DOHH2 (cell line): ENCODE results near the gene SLC22A12.

ENCODE experiments used
- H3F3A ChIP-seq: fragments of 200-600 bp; sonication (generic), shearing (Covaris generic); 2 replicates; pipeline ENCODE4 v1.6.0; 2016; ENCODE audit warnings: antibody characterized with exemption, mild to moderate bottlenecking; ENCODE audit not compliant: control insufficient read depth, insufficient read depth
- H3K27ac ChIP-seq: fragments of 200-600 bp; sonication (generic); 2 replicates; pipeline ENCODE4 v1.5.1; 2014; ENCODE audit warnings: low read depth, mild to moderate bottlenecking, low read length, moderate library complexity
- H3K27me3 ChIP-seq: fragments of 200-600 bp; sonication (generic); 2 replicates; pipeline ENCODE4 v1.6.1; 2014; ENCODE audit warnings: mild to moderate bottlenecking, low read length, mixed read lengths; ENCODE audit not compliant: control insufficient read depth
- H3K36me3 ChIP-seq: fragments of 200-600 bp; sonication (generic); 2 replicates; pipeline ENCODE4 v1.6.1; 2014; ENCODE audit warnings: mild to moderate bottlenecking, low read length, moderate library complexity, mixed read lengths; ENCODE audit not compliant: control insufficient read depth
- H3K4me1 ChIP-seq: fragments of 200-600 bp; sonication (generic); 2 replicates; pipeline ENCODE4 v1.6.1; 2014; ENCODE audit warnings: mild to moderate bottlenecking, low read length, mixed read lengths; ENCODE audit not compliant: control insufficient read depth
- H3K4me2 ChIP-seq: fragments of 200-600 bp; sonication (generic); 2 replicates; pipeline ENCODE4 v1.6.0; 2014; ENCODE audit warnings: mild to moderate bottlenecking, low read length, moderate library complexity
- H3K4me3 ChIP-seq: fragments of 200-600 bp; sonication (generic); 2 replicates; pipeline ENCODE4 v1.5.1; 2014; ENCODE audit warnings: mild to moderate bottlenecking, low read length, mixed read lengths
- H3K79me2 ChIP-seq: fragments of 200-600 bp; sonication (generic); 2 replicates; pipeline ENCODE4 v1.6.1; 2014; ENCODE audit warnings: mild to moderate bottlenecking, low read length, mixed read lengths; ENCODE audit not compliant: control insufficient read depth
- H3K9me2 ChIP-seq: fragments of 200-600 bp; sonication (generic); replicated peaks from 2 replicates; pipeline ENCODE4 v1.6.1; 2014; ENCODE audit warnings: mild to moderate bottlenecking, low read length, mixed read lengths; ENCODE audit not compliant: control insufficient read depth
- H3K9me3 ChIP-seq: fragments of 200-600 bp; sonication (generic); 2 replicates; pipeline ENCODE4 v1.6.1; 2014; ENCODE audit warnings: antibody characterized with exemption, low read length, mixed read lengths; ENCODE audit not compliant: control insufficient read depth, insufficient read depth
- H4K20me1 ChIP-seq: fragments of 200-600 bp; sonication (generic); 2 replicates; pipeline ENCODE4 v1.6.0; 2014; ENCODE audit warnings: low read depth, mild to moderate bottlenecking, antibody characterized with exemption, low read length, moderate library complexity; ENCODE audit not compliant: control insufficient read depth, insufficient read depth
- CTCF ChIP-seq: fragments of 200-600 bp; sonication (generic); IDR thresholded peaks from one replicate; pipeline ENCODE4 v1.5.1; 2014; ENCODE audit warnings: antibody characterized with exemption, mild to moderate bottlenecking, low read depth, low read length; ENCODE audit not compliant: poor library complexity, severe bottlenecking
- EZH2phosphoT487 ChIP-seq: fragments of 200-600 bp; sonication (generic); IDR thresholded peaks from 2 replicates; pipeline ENCODE4 v1.6.1; 2017; ENCODE audit warnings: borderline replicate concordance, mild to moderate bottlenecking, antibody characterized with exemption, low read length, moderate library complexity, mixed read lengths

The SLC22A12 gene

GRCh38 chr11:64568041-64568571, 22.9 kb upstream of the SLC22A12 start:
- Histone ChIP-seq H3K4me2 (no peak overlapping the region), H3K27me3 (no peaks in the 10 kb centered on the region), H3K27ac (no peak overlapping the region), H3K4me1 (no peaks in the 10 kb centered on the region), H3K79me2 (no peaks in the 10 kb centered on the region), H4K20me1 (no peaks in the 10 kb centered on the region), H3F3A (no peaks in the 10 kb centered on the region), H3K36me3 (no peaks in the 10 kb centered on the region), H3K9me2 (no peaks in the 10 kb centered on the region), H3K4me3 (no peak overlapping the region), H3K9me3 (no peaks in the 10 kb centered on the region)
- no peak for TF ChIP-seq CTCF
- no peak for TF ChIP-seq EZH2phosphoT487

GRCh38 chr11:64568584-64569140, 22.4 kb upstream of the SLC22A12 start:
- Histone ChIP-seq H3F3A (no peaks in the 10 kb centered on the region), H3K9me2 (no peaks in the 10 kb centered on the region), H3K4me3 (no peak overlapping the region), H3K27ac (no peak overlapping the region), H3K27me3 (no peaks in the 10 kb centered on the region), H3K36me3 (no peaks in the 10 kb centered on the region), H3K4me2 (no peak overlapping the region), H3K79me2 (no peaks in the 10 kb centered on the region), H3K4me1 (no peaks in the 10 kb centered on the region), H4K20me1 (no peaks in the 10 kb centered on the region), H3K9me3 (no peaks in the 10 kb centered on the region)
- TF ChIP-seq CTCF (no peak), EZH2phosphoT487 (no peak)

- TF ChIP-seq CTCF = no peak
- no peak for TF ChIP-seq EZH2phosphoT487
- no peaks in the 10 kb centered on the region for H3K79me2 ChIP-seq
- no peaks in the 10 kb centered on the region for H3K9me3 ChIP-seq
- H3K27me3 ChIP-seq = peaks cover 3% of the 10 kb centered on the region; the same call in 1 of the 2 replicates
- no peaks in the 10 kb centered on the region for H3K36me3 ChIP-seq
- no peak overlapping the region for H3K27ac ChIP-seq
- no peak overlapping the region for H3K4me2 ChIP-seq
- H3K9me2 ChIP-seq = no peaks in the 10 kb centered on the region
- no peaks in the 10 kb centered on the region for H3K4me1 ChIP-seq
- H3F3A ChIP-seq = no peaks in the 10 kb centered on the region
- H3K4me3 ChIP-seq = no peak overlapping the region
- no peaks in the 10 kb centered on the region for H4K20me1 ChIP-seq
Observed at GRCh38 chr11:64569300-64569970, 21.6 kb upstream of the SLC22A12 start.
